Large intestine (tissue), 3 donors: ENCODE data around the gene CCDC78. TPM values are rescaled to one million over a fixed set of nuclear protein-coding genes. Genes with fewer than 3 reads are reported as not detected.

Source experiments
- DNase-seq, 2 donors: peaks; one replicate each; pipeline versions ENCODE4 v3.0.0 to v3.0.0-alpha.2; 2013
- H3K27ac ChIP-seq: one replicate; pipeline ENCODE4 v1.5.1; 2013; ENCODE audit warnings: low read length
- H3K27me3 ChIP-seq: 2 replicates; pipeline ENCODE4 v1.6.1; 2013; ENCODE audit warnings: low read length; ENCODE audit not compliant: control insufficient read depth, insufficient read depth
- H3K36me3 ChIP-seq: 2 replicates; pipeline ENCODE4 v1.6.1; 2013; ENCODE audit warnings: low read length; ENCODE audit not compliant: control insufficient read depth, insufficient read depth
- H3K4me1 ChIP-seq: one replicate; pipeline ENCODE4 v1.6.1; 2013; ENCODE audit warnings: low read length; ENCODE audit not compliant: control insufficient read depth, insufficient read depth
- H3K4me3 ChIP-seq: one replicate; pipeline ENCODE4 v1.5.1; 2013; ENCODE audit warnings: low read length
- H3K9me3 ChIP-seq: one replicate; pipeline ENCODE4 v1.6.1; 2013; ENCODE audit warnings: mild to moderate bottlenecking, low read depth, low read length, moderate library complexity; ENCODE audit not compliant: control insufficient read depth
- WGBS: methylation state at CpG from one replicate; pipeline ENCODE4 v1.1.5; 2013; ENCODE audit warnings: low lambda C conversion rate; ENCODE audit not compliant: insufficient coverage; 5-methylcytosine and 5-hydroxymethylcytosine counted together
- polyA plus RNA-seq: library from polyadenylated mRNA; unstranded; fragments of 120-200 nt; gene quantifications from one replicate; pipeline ENCODE4 v1.2.1, GENCODE V29; 2013

Gene CCDC78
- polyA plus RNA-seq, 1 donor, result 1.9 TPM

GRCh38 chr16:729768-730665 lies 3.8 kb upstream of the CCDC78 start:
- WGBS, result no CpG with 5 or more reads among the region's 37 CpGs
- DNase-seq, result no peak
- Histone ChIP-seq H3K4me3 (no peak overlapping the region), H3K27ac (no peak overlapping the region), H3K27me3 (peaks cover 21% of the 10 kb centered on the region), H3K36me3 (peaks cover 46% of the 10 kb centered on the region), H3K4me1 (peaks cover 14% of the 10 kb centered on the region), H3K9me3 (peaks cover 7% of the 10 kb centered on the region)

GRCh38 chr16:728890-729744 lies 2.9 kb upstream of the CCDC78 start:
- WGBS, result 90% methylated on average over 2 of the region's 55 CpGs
- H3K36me3 ChIP-seq, result peaks cover 38% of the 10 kb centered on the region
- H3K27ac ChIP-seq, result no peak overlapping the region
- peaks cover 21% of the 10 kb centered on the region for H3K27me3 ChIP-seq
- DNase-seq, result no peak
- no peak overlapping the region for H3K4me3 ChIP-seq
- H3K9me3 ChIP-seq, result peaks cover 7% of the 10 kb centered on the region
- H3K4me1 ChIP-seq, result peaks cover 14% of the 10 kb centered on the region

- Histone ChIP-seq H3K9me3 (peaks cover 7% of the 10 kb centered on the region), H3K27me3 (peaks cover 21% of the 10 kb centered on the region), H3K4me3 (no peak overlapping the region), H3K36me3 (peaks cover 32% of the 10 kb centered on the region), H3K27ac (no peak overlapping the region), H3K4me1 (peaks cover 14% of the 10 kb centered on the region)
- no CpG with 5 or more reads among the region's 80 CpGs for WGBS
- peak; percentile 65 to 79 for DNase-seq
Observed at GRCh38 chr16:728131-728889, 2.1 kb upstream of the CCDC78 start.

GRCh38 chr16:727291-727977 lies 1.2 kb upstream of the CCDC78 start:
- peaks cover 21% of the 10 kb centered on the region for H3K27me3 ChIP-seq
- H3K9me3 ChIP-seq, result peaks cover 7% of the 10 kb centered on the region
- peak overlapping the region; percentile 42 for H3K4me3 ChIP-seq
- H3K36me3 ChIP-seq, result peaks cover 30% of the 10 kb centered on the region
- no CpG with 5 or more reads among the region's 61 CpGs for WGBS
- H3K27ac ChIP-seq, result no peak overlapping the region
- DNase-seq, result peak in 1 of 2 donors; percentile 55
- H3K4me1 ChIP-seq, result peaks cover 14% of the 10 kb centered on the region

GRCh38 chr16:726188-726437 lies 130 bp downstream of the CCDC78 start:
- Histone ChIP-seq H3K9me3 (peaks cover 17% of the 10 kb centered on the region), H3K4me3 (no peak overlapping the region), H3K27me3 (peaks cover 21% of the 10 kb centered on the region), H3K36me3 (peaks cover 21% of the 10 kb centered on the region), H3K27ac (no peak overlapping the region), H3K4me1 (peaks cover 14% of the 10 kb centered on the region)
- DNase-seq, result no peak
- no CpG with 5 or more reads among the region's 9 CpGs for WGBS

GRCh38 chr16:725463-726187 lies 618 bp downstream of the CCDC78 start:
- Histone ChIP-seq H3K36me3 (peaks cover 17% of the 10 kb centered on the region), H3K4me1 (peaks cover 14% of the 10 kb centered on the region), H3K4me3 (no peak overlapping the region), H3K27ac (no peak overlapping the region), H3K9me3 (peaks cover 18% of the 10 kb centered on the region), H3K27me3 (peaks cover 21% of the 10 kb centered on the region)
- no peak for DNase-seq
- no CpG with 5 or more reads among the region's 23 CpGs for WGBS

GRCh38 chr16:725041-725376 lies 1.2 kb downstream of the CCDC78 start:
- H3K4me1 ChIP-seq, result peaks cover 19% of the 10 kb centered on the region
- no peak overlapping the region for H3K4me3 ChIP-seq
- H3K27me3 ChIP-seq, result peaks cover 21% of the 10 kb centered on the region
- no CpG with 5 or more reads among the region's 7 CpGs for WGBS
- peaks cover 20% of the 10 kb centered on the region for H3K9me3 ChIP-seq
- no peak overlapping the region for H3K27ac ChIP-seq
- H3K36me3 ChIP-seq, result peaks cover 10% of the 10 kb centered on the region
- no peak for DNase-seq

- Histone ChIP-seq H3K27me3 (peaks cover 21% of the 10 kb centered on the region), H3K4me3 (no peak overlapping the region), H3K27ac (no peak overlapping the region), H3K4me1 (peaks cover 23% of the 10 kb centered on the region), H3K9me3 (peaks cover 20% of the 10 kb centered on the region), H3K36me3 (peaks cover 6% of the 10 kb centered on the region)
- no peak for DNase-seq
- WGBS, result no CpG with 5 or more reads among the region's 29 CpGs
Observed at GRCh38 chr16:724188-725040, 1.8 kb downstream of the CCDC78 start.

GRCh38 chr16:723695-724094 lies 2.5 kb downstream of the CCDC78 start:
- Histone ChIP-seq H3K4me3 (no peak overlapping the region), H3K27ac (no peak overlapping the region), H3K9me3 (peaks cover 20% of the 10 kb centered on the region), H3K4me1 (peaks cover 29% of the 10 kb centered on the region), H3K36me3 (peaks cover 6% of the 10 kb centered on the region), H3K27me3 (peaks cover 21% of the 10 kb centered on the region)
- no peak for DNase-seq
- WGBS, result no CpG with 5 or more reads among the region's 9 CpGs
